WTC11 (cell line): ENCODE measurements around the gene PLA1A. TPM values are rescaled to one million over a fixed set of nuclear protein-coding genes. Genes with fewer than 3 reads are reported as not detected.

Experiments used
- ATAC-seq: fragments of 200-7000 bp; cut with Tn5 transposase; 2 replicates; pipeline ENCODE4 v1.10.0; 2021; ENCODE audit warnings: mild to moderate bottlenecking, moderate library complexity
- CTCF ChIA-PET: fragments of 300-600 bp; sonication (Branson Sonifier 250); formaldehyde crosslinking; loops from one replicate; lab custom pipeline; 2021; ENCODE audit warnings: antibody characterized with exemption; lab: Charles Lee
- POLR2A ChIA-PET: fragments of 350-600 bp; sonication (Branson Sonifier 250); formaldehyde crosslinking; loops from one replicate; lab custom pipeline; 2021; ENCODE audit warnings: antibody characterized with exemption; lab: Charles Lee
- DNase-seq: peaks from one replicate; pipeline ENCODE4 v3.0.0; 2021; ENCODE audit warnings: low spot score
- H3K27ac Mint-ChIP-seq: 2 replicates; pipeline ENCODE4 v1.8.0; 2021; ENCODE audit warnings: mixed read lengths
- H3K27me3 Mint-ChIP-seq: 2 replicates; pipeline ENCODE4 v1.8.0; 2021; ENCODE audit warnings: low read depth, mild to moderate bottlenecking, moderate library complexity, mixed read lengths
- H3K36me3 Mint-ChIP-seq: 2 replicates; pipeline ENCODE4 v1.8.0; 2021; ENCODE audit warnings: mixed read lengths
- H3K4me1 Mint-ChIP-seq: 2 replicates; pipeline ENCODE4 v1.8.0; 2022; ENCODE audit warnings: mixed read lengths
- H3K4me3 Mint-ChIP-seq: 2 replicates; pipeline ENCODE4 v1.8.0; 2021; ENCODE audit warnings: mild to moderate bottlenecking, moderate library complexity, mixed read lengths
- H3K9me3 Mint-ChIP-seq: 2 replicates; pipeline ENCODE4 v1.8.0; 2021; ENCODE audit warnings: mixed read lengths
- CREB1 ChIP-seq: sonication (generic); formaldehyde crosslinking; IDR thresholded peaks from 2 replicates; pipeline ENCODE4 v1.8.0; 2023; ENCODE audit warnings: mild to moderate bottlenecking, missing genetic modification reagents
- ESRRA ChIP-seq: sonication (generic); formaldehyde crosslinking; IDR thresholded peaks from 2 replicates; pipeline ENCODE4 v1.8.1; 2022; ENCODE audit warnings: mild to moderate bottlenecking, missing genetic modification reagents, borderline replicate concordance
- FOXJ3 ChIP-seq: sonication (generic); formaldehyde crosslinking; IDR thresholded peaks from 2 replicates; pipeline ENCODE4 v1.9.0; 2021; ENCODE audit warnings: missing genetic modification reagents, mild to moderate bottlenecking, borderline replicate concordance
- GABPB1 ChIP-seq: sonication (generic); formaldehyde crosslinking; IDR thresholded peaks from 2 replicates; pipeline ENCODE4 v1.8.1; 2023; ENCODE audit warnings: mild to moderate bottlenecking, missing genetic modification reagents
- MXD4 ChIP-seq: fragments of 250-450 bp; sonication (Bioruptor Pico); IDR thresholded peaks from 2 replicates; pipeline ENCODE4 v1.8.0; 2021; ENCODE audit warnings: mild to moderate bottlenecking, moderate library complexity, borderline replicate concordance
- MYBL2 ChIP-seq: sonication (generic); formaldehyde crosslinking; IDR thresholded peaks from 2 replicates; pipeline ENCODE4 v1.8.1; 2023; ENCODE audit warnings: mild to moderate bottlenecking, moderate library complexity, missing genetic modification reagents
- NR3C1 ChIP-seq: sonication (generic); formaldehyde crosslinking; conservative IDR thresholded peaks from 2 replicates; pipeline ENCODE4 v1.8.1; 2023; ENCODE audit warnings: low read depth, mild to moderate bottlenecking, missing genetic modification reagents
- SP1 ChIP-seq: sonication (generic); formaldehyde crosslinking; conservative IDR thresholded peaks from 2 replicates; pipeline ENCODE4 v1.8.1; 2022; ENCODE audit warnings: missing genetic modification reagents
- TP53 ChIP-seq: sonication (generic); formaldehyde crosslinking; IDR thresholded peaks from 2 replicates; pipeline ENCODE4 v1.8.1; 2023; ENCODE audit warnings: mild to moderate bottlenecking, missing genetic modification reagents
- ZNF138 ChIP-seq: sonication (generic); formaldehyde crosslinking; conservative IDR thresholded peaks from 2 replicates; pipeline ENCODE4 v1.8.1; 2022; ENCODE audit warnings: mild to moderate bottlenecking, moderate library complexity, missing genetic modification reagents
- total RNA-seq: library from RNA; stranded (reverse); gene quantifications from 3 replicates; pipeline ENCODE4 v1.2.3, GENCODE V29; 2021
- TF ChIP-seq, protein P1 (sequence below): fragments of 250-450 bp; sonication (Bioruptor Pico); IDR thresholded peaks from 2 replicates; pipeline ENCODE4 v1.9.0; 2021; ENCODE audit warnings: mild to moderate bottlenecking
- TF ChIP-seq, protein P2 (sequence below): fragments of 200-600 bp; IDR thresholded peaks from 2 replicates; pipeline ENCODE4 v1.8.0; 2022; ENCODE audit warnings: antibody characterized with exemption
- TF ChIP-seq, protein P3 (sequence below): sonication (generic); formaldehyde crosslinking; IDR thresholded peaks from 2 replicates; pipeline ENCODE4 v1.8.1; 2022; ENCODE audit warnings: mild to moderate bottlenecking, moderate library complexity, missing genetic modification reagents
- TF ChIP-seq, protein P4 (sequence below): fragments of 250-450 bp; sonication (Bioruptor Pico); IDR thresholded peaks from 2 replicates; pipeline ENCODE4 v1.9.0; 2021; ENCODE audit warnings: mild to moderate bottlenecking, borderline replicate concordance

Gene PLA1A
- total RNA-seq, 1 experiment from 2014 or later: not detected

DNA sequence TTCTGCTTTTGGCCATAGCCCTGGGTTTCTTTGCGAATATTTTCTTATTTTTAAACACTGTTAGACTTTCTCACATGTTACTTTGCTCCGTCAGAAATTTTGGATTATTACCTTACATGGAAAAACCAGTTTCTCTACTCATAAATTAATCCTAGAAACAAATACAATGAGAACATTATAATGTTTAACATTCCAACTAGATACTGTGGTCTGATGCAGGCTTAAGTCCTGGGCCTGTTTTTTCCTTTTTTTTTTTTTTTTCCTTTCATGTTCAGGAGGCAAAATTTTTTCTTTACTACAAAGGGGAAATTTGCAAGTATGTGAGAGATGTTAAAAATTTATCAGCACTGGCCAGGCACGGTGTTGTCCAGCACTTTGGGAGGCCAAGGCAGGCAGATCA, 33.8 kb downstream of the PLA1A start:
- ChIA-PET CTCF (no interaction called here), POLR2A (no interaction called here)
- H3K9me3 Mint-ChIP-seq: no peaks in the 10 kb centered on the region
- TF ChIP-seq FOXJ3 (CRISPR knock-in tag) (no peak), TP53 (CRISPR knock-in tag) (no peak), SP1 (no peak), MYBL2 (no peak), ZNF138 (CRISPR knock-in tag) (no peak), NR3C1 (CRISPR knock-in tag) (no peak), GABPB1 (CRISPR knock-in tag) (no peak), CREB1 (CRISPR knock-in tag) (no peak), MXD4 (no peak)
- TF ChIP-seq, protein P1, sequence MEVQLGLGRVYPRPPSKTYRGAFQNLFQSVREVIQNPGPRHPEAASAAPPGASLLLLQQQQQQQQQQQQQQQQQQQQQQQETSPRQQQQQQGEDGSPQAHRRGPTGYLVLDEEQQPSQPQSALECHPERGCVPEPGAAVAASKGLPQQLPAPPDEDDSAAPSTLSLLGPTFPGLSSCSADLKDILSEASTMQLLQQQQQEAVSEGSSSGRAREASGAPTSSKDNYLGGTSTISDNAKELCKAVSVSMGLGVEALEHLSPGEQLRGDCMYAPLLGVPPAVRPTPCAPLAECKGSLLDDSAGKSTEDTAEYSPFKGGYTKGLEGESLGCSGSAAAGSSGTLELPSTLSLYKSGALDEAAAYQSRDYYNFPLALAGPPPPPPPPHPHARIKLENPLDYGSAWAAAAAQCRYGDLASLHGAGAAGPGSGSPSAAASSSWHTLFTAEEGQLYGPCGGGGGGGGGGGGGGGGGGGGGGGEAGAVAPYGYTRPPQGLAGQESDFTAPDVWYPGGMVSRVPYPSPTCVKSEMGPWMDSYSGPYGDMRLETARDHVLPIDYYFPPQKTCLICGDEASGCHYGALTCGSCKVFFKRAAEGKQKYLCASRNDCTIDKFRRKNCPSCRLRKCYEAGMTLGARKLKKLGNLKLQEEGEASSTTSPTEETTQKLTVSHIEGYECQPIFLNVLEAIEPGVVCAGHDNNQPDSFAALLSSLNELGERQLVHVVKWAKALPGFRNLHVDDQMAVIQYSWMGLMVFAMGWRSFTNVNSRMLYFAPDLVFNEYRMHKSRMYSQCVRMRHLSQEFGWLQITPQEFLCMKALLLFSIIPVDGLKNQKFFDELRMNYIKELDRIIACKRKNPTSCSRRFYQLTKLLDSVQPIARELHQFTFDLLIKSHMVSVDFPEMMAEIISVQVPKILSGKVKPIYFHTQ (CRISPR knock-in tag): no peak
- TF ChIP-seq, protein P2, sequence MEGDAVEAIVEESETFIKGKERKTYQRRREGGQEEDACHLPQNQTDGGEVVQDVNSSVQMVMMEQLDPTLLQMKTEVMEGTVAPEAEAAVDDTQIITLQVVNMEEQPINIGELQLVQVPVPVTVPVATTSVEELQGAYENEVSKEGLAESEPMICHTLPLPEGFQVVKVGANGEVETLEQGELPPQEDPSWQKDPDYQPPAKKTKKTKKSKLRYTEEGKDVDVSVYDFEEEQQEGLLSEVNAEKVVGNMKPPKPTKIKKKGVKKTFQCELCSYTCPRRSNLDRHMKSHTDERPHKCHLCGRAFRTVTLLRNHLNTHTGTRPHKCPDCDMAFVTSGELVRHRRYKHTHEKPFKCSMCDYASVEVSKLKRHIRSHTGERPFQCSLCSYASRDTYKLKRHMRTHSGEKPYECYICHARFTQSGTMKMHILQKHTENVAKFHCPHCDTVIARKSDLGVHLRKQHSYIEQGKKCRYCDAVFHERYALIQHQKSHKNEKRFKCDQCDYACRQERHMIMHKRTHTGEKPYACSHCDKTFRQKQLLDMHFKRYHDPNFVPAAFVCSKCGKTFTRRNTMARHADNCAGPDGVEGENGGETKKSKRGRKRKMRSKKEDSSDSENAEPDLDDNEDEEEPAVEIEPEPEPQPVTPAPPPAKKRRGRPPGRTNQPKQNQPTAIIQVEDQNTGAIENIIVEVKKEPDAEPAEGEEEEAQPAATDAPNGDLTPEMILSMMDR: no peak
- TF ChIP-seq, protein P3, sequence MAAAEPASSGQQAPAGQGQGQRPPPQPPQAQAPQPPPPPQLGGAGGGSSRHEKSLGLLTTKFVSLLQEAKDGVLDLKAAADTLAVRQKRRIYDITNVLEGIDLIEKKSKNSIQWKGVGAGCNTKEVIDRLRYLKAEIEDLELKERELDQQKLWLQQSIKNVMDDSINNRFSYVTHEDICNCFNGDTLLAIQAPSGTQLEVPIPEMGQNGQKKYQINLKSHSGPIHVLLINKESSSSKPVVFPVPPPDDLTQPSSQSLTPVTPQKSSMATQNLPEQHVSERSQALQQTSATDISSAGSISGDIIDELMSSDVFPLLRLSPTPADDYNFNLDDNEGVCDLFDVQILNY (CRISPR knock-in tag): no peak
- TF ChIP-seq, protein P4, sequence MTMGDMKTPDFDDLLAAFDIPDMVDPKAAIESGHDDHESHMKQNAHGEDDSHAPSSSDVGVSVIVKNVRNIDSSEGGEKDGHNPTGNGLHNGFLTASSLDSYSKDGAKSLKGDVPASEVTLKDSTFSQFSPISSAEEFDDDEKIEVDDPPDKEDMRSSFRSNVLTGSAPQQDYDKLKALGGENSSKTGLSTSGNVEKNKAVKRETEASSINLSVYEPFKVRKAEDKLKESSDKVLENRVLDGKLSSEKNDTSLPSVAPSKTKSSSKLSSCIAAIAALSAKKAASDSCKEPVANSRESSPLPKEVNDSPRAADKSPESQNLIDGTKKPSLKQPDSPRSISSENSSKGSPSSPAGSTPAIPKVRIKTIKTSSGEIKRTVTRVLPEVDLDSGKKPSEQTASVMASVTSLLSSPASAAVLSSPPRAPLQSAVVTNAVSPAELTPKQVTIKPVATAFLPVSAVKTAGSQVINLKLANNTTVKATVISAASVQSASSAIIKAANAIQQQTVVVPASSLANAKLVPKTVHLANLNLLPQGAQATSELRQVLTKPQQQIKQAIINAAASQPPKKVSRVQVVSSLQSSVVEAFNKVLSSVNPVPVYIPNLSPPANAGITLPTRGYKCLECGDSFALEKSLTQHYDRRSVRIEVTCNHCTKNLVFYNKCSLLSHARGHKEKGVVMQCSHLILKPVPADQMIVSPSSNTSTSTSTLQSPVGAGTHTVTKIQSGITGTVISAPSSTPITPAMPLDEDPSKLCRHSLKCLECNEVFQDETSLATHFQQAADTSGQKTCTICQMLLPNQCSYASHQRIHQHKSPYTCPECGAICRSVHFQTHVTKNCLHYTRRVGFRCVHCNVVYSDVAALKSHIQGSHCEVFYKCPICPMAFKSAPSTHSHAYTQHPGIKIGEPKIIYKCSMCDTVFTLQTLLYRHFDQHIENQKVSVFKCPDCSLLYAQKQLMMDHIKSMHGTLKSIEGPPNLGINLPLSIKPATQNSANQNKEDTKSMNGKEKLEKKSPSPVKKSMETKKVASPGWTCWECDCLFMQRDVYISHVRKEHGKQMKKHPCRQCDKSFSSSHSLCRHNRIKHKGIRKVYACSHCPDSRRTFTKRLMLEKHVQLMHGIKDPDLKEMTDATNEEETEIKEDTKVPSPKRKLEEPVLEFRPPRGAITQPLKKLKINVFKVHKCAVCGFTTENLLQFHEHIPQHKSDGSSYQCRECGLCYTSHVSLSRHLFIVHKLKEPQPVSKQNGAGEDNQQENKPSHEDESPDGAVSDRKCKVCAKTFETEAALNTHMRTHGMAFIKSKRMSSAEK: no peak
- H3K4me1 Mint-ChIP-seq: peaks cover 7% of the 10 kb centered on the region
- H3K27me3 Mint-ChIP-seq: no peaks in the 10 kb centered on the region
- no peak overlapping the region for H3K27ac Mint-ChIP-seq
- no peak overlapping the region for H3K4me3 Mint-ChIP-seq
- DNase-seq (no peak), ATAC-seq (no peak)
- no peaks in the 10 kb centered on the region for H3K36me3 Mint-ChIP-seq

DNA sequence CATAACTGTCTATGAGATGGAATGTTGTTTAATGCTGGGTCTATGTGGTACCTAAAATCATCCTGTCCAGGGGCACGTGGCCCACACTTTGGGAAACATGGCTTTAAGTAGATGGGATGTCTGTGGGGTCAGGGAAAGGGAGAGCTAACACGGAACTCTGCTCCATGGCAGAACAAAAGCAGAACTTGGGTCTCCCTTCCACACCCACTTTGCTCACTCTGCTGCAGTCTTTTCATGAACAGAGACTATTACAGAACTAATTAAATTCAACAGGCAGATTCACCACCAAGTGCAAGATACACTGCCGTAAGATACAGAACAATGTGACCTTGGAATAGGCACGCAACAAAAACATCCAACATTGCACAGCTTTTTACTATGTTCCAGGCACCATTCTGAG, 34.5 kb downstream of the PLA1A start:
- ChIA-PET CTCF (no interaction called here), POLR2A (no interaction called here)
- TF ChIP-seq CREB1 (CRISPR knock-in tag): no peak
- TF ChIP-seq ESRRA (CRISPR knock-in tag): no peak
- TF ChIP-seq SP1: no peak
- DNase-seq: no peak
- no peaks in the 10 kb centered on the region for H3K9me3 Mint-ChIP-seq
- H3K27me3 Mint-ChIP-seq: no peaks in the 10 kb centered on the region
- H3K4me3 Mint-ChIP-seq: no peak overlapping the region
- no peak for ATAC-seq
- H3K4me1 Mint-ChIP-seq: peaks cover 7% of the 10 kb centered on the region
- H3K36me3 Mint-ChIP-seq: no peaks in the 10 kb centered on the region
- H3K27ac Mint-ChIP-seq: no peak overlapping the region
